CD4-positive, CD25-positive, alpha-beta regulatory T cell (primary cell): Measurements from ENCODE around the gene ZNF638. TPM values are rescaled to one million over a fixed set of nuclear protein-coding genes. Genes with fewer than 3 reads are reported as not detected.
A peak's percentile ranks its signal among the peaks of the same experiment; 100 is the strongest.
"Not testable (repeated sequence)": the region's sequence is repeated elsewhere in the genome, so short reads cannot be mapped to it uniquely, and the experiment has no call there.

Experiments
- ATAC-seq, 2 donors: fragments of 150-1000 bp; cut with Tn5 transposase; one replicate each; pipeline ENCODE4 v1.10.0; 2021; ENCODE audit warnings: low read depth in 2 of 2, moderate number of reproducible peaks in 2 of 2, moderate library complexity in 1 of 2
- DNase-seq, 3 donors: peaks; one replicate each; pipeline versions ENCODE4 v3.0.0 to v3.0.0-alpha.2; 2012 to 2022; ENCODE audit warnings: mixed read lengths in 1 of 3
- H3K27ac ChIP-seq: one replicate; pipeline ENCODE4 v1.7.0; 2013; ENCODE audit warnings: mild to moderate bottlenecking, low read length; ENCODE audit not compliant: insufficient read depth, poor library complexity, severe bottlenecking
- H3K27me3 ChIP-seq: one replicate; pipeline ENCODE4 v1.7.0; 2013; ENCODE audit warnings: low read length; ENCODE audit not compliant: control insufficient read depth, insufficient read depth
- H3K36me3 ChIP-seq: one replicate; pipeline ENCODE4 v1.7.0; 2013; ENCODE audit warnings: mild to moderate bottlenecking, low read length, moderate library complexity; ENCODE audit not compliant: control insufficient read depth, insufficient read depth
- H3K4me1 ChIP-seq: 2 replicates; pipeline ENCODE4 v1.7.0; 2013; ENCODE audit warnings: mild to moderate bottlenecking, low read length; ENCODE audit not compliant: insufficient read depth, control insufficient read depth, poor library complexity, severe bottlenecking
- H3K4me3 ChIP-seq: one replicate; pipeline ENCODE4 v1.7.0; 2013; ENCODE audit warnings: low read depth, mild to moderate bottlenecking, low read length, moderate library complexity
- H3K9me3 ChIP-seq, 2 experiments: 1 replicate in 1 of 2; 2 replicates in 1 of 2; pipeline ENCODE4 v1.7.0; 2013; ENCODE audit warnings: low read length in 2 of 2, mild to moderate bottlenecking in 1 of 2, moderate library complexity in 1 of 2; ENCODE audit not compliant: control insufficient read depth in 2 of 2
- H3K27ac Mint-ChIP-seq, 3 donors: one replicate each; pipeline ENCODE4 v1.8.0; 2020 to 2022; ENCODE audit warnings: mild to moderate bottlenecking in 3 of 3, mixed read lengths in 3 of 3, moderate library complexity in 2 of 3
- H3K27me3 Mint-ChIP-seq: one replicate; pipeline ENCODE4 v1.8.0; 2022; ENCODE audit warnings: mild to moderate bottlenecking, mixed read lengths
- H3K36me3 Mint-ChIP-seq: one replicate; pipeline ENCODE4 v1.8.0; 2020; ENCODE audit warnings: mixed read lengths
- H3K4me1 Mint-ChIP-seq, 4 donors: one replicate each; pipeline ENCODE4 v1.8.0; 2020 to 2022; ENCODE audit warnings: mixed read lengths in 4 of 4, mild to moderate bottlenecking in 1 of 4
- H3K4me3 Mint-ChIP-seq, 4 donors: one replicate each; pipeline ENCODE4 v1.8.0; 2020 to 2022; ENCODE audit warnings: mild to moderate bottlenecking in 4 of 4, mixed read lengths in 4 of 4, moderate library complexity in 3 of 4
- H3K9me3 Mint-ChIP-seq, 7 donors: one replicate each; pipeline ENCODE4 v1.8.0; 2020 to 2022; ENCODE audit warnings: mixed read lengths in 7 of 7, mild to moderate bottlenecking in 3 of 7, moderate library complexity in 2 of 7
- polyA plus RNA-seq, 4 donors: library from polyadenylated mRNA; unstranded; fragments of 300-500 nt; fragmentation: Illumina TruSeq; gene quantifications; one replicate each; pipeline ENCODE4 v1.2.3, GENCODE V29; 2021
- total RNA-seq: library from RNA; stranded (reverse); gene quantifications from one replicate; pipeline ENCODE4 v1.2.3, GENCODE V29; 2022

The ZNF638 gene
- total and polyA plus RNA-seq, 5 donors from 2014 or later: 32.6 to 119 (median 36.4) TPM

- Mint-ChIP-seq H3K36me3 (peaks cover 40% of the 10 kb centered on the region), H3K27ac (peak overlapping the region in 1 of 3 donors; percentile 40)
Measured at GRCh38 chr2:71422786-71423185, 91.2 kb downstream of the ZNF638 start.

GRCh38 chr2:71423817-71424420 is 92.3 kb downstream of the ZNF638 start:
- Histone ChIP-seq H3K9me3 (no peaks in the 10 kb centered on the region), H3K36me3 (peaks cover 57% of the 10 kb centered on the region), H3K4me1 (no peaks in the 10 kb centered on the region), H3K27ac (no peak overlapping the region), H3K27me3 (no peaks in the 10 kb centered on the region), H3K4me3 (no peak overlapping the region)
- DNase-seq: no peak
- peaks cover 45% of the 10 kb centered on the region for H3K36me3 Mint-ChIP-seq
- H3K9me3 Mint-ChIP-seq: no peaks in the 10 kb centered on the region
- H3K4me3 Mint-ChIP-seq: no peak overlapping the region
- peak overlapping the region in 2 of 3 donors; percentile 52 to 59 for H3K27ac Mint-ChIP-seq
- H3K4me1 Mint-ChIP-seq: peaks cover 12 to 19% (median 15%) of the 10 kb centered on the region in 4 donors
- ATAC-seq: no peak
- H3K27me3 Mint-ChIP-seq: no peaks in the 10 kb centered on the region

More at GRCh38 chr2:71422786-71423185, 91.2 kb downstream of the ZNF638 start:
- Histone ChIP-seq H3K9me3 (no peaks in the 10 kb centered on the region), H3K27me3 (no peaks in the 10 kb centered on the region), H3K27ac (no peak overlapping the region), H3K36me3 (peaks cover 49% of the 10 kb centered on the region), H3K4me1 (peaks cover 2% of the 10 kb centered on the region), H3K4me3 (no peak overlapping the region)
- Mint-ChIP-seq H3K27me3 (no peaks in the 10 kb centered on the region), H3K4me3 (no peak overlapping the region), H3K4me1 (peaks cover 16 to 21% (median 17%) of the 10 kb centered on the region in 4 donors), H3K9me3 (no peaks in the 10 kb centered on the region)
- ATAC-seq (no peak), DNase-seq (no peak)

GRCh38 chr2:71426721-71427120 is 95.1 kb downstream of the ZNF638 start:
- Mint-ChIP-seq H3K4me3 (no peak overlapping the region), H3K4me1 (peaks cover 2 to 11% (median 8%) of the 10 kb centered on the region in 4 donors), H3K36me3 (peaks cover 57% of the 10 kb centered on the region), H3K27me3 (no peaks in the 10 kb centered on the region), H3K9me3 (no peaks in the 10 kb centered on the region), H3K27ac (peak overlapping the region in 1 of 3 donors; percentile 24)
- ATAC-seq: no peak
- DNase-seq: no peak
- H3K27me3 ChIP-seq: no peaks in the 10 kb centered on the region
- H3K4me1 ChIP-seq: no peaks in the 10 kb centered on the region
- peaks cover 69% of the 10 kb centered on the region for H3K36me3 ChIP-seq
- H3K4me3 ChIP-seq: no peak overlapping the region
- no peaks in the 10 kb centered on the region for H3K9me3 ChIP-seq
- H3K27ac ChIP-seq: no peak overlapping the region

GRCh38 chr2:71428472-71429383 is 97.1 kb downstream of the ZNF638 start:
- H3K9me3 ChIP-seq: no peaks in the 10 kb centered on the region
- Mint-ChIP-seq H3K4me3 (no peak overlapping the region), H3K4me1 (peaks cover 0 to 5% (median 4%) of the 10 kb centered on the region in 4 donors), H3K27me3 (no peaks in the 10 kb centered on the region), H3K36me3 (peaks cover 59% of the 10 kb centered on the region), H3K9me3 (no peaks in the 10 kb centered on the region), H3K27ac (peak overlapping the region in 1 of 3 donors; percentile 59)
- peaks cover 78% of the 10 kb centered on the region for H3K36me3 ChIP-seq
- no peaks in the 10 kb centered on the region for H3K4me1 ChIP-seq
- no peak overlapping the region for H3K4me3 ChIP-seq
- no peak for ATAC-seq
- no peak for DNase-seq
- no peaks in the 10 kb centered on the region for H3K27me3 ChIP-seq
- H3K27ac ChIP-seq: no peak overlapping the region

GRCh38 chr2:71445142-71445541 is 113.6 kb downstream of the ZNF638 start:
- not testable (repeated sequence) for H3K36me3 ChIP-seq, H3K9me3 ChIP-seq, H3K27me3 ChIP-seq, H3K4me1 Mint-ChIP-seq, H3K27me3 Mint-ChIP-seq, H3K4me3 ChIP-seq, H3K27ac ChIP-seq, H3K4me1 ChIP-seq, H3K9me3 Mint-ChIP-seq, ATAC-seq, DNase-seq
- Mint-ChIP-seq H3K4me3 (peak overlapping the region in 1 of 4 donors; percentile 39), H3K27ac (peak overlapping the region in 1 of 3 donors; percentile 89), H3K36me3 (peaks cover 10% of the 10 kb centered on the region)

- Histone ChIP-seq H3K27me3 (no peaks in the 10 kb centered on the region), H3K27ac (no peak overlapping the region), H3K9me3 (no peaks in the 10 kb centered on the region), H3K36me3 (no peaks in the 10 kb centered on the region), H3K4me1 (no peaks in the 10 kb centered on the region), H3K4me3 (no peak overlapping the region)
- peaks cover 0 to 5% (median 4%) of the 10 kb centered on the region in 4 donors for H3K4me1 Mint-ChIP-seq
- no peak for DNase-seq
- peaks cover 0 to 1% (median 0%) of the 10 kb centered on the region in 7 donors for H3K9me3 Mint-ChIP-seq
- peaks cover 4% of the 10 kb centered on the region for H3K27me3 Mint-ChIP-seq
- peaks cover 6% of the 10 kb centered on the region for H3K36me3 Mint-ChIP-seq
- H3K4me3 Mint-ChIP-seq: no peak overlapping the region
- H3K27ac Mint-ChIP-seq: no peak overlapping the region
- no peak for ATAC-seq
Measured at GRCh38 chr2:71446505-71446904, 114.9 kb downstream of the ZNF638 start.

- H3K4me3 Mint-ChIP-seq: no peak overlapping the region
- H3K9me3 Mint-ChIP-seq: peaks cover 0 to 1% (median 0%) of the 10 kb centered on the region in 7 donors
- H3K27me3 ChIP-seq: no peaks in the 10 kb centered on the region
- H3K4me1 Mint-ChIP-seq: peaks cover 6 to 18% (median 10%) of the 10 kb centered on the region in 4 donors
- ATAC-seq (no peak), DNase-seq (no peak)
- peaks cover 20% of the 10 kb centered on the region for H3K27me3 Mint-ChIP-seq
- H3K27ac Mint-ChIP-seq: no peak overlapping the region
- no peak overlapping the region for H3K4me3 ChIP-seq
- H3K36me3 Mint-ChIP-seq: no peaks in the 10 kb centered on the region
- no peak overlapping the region for H3K27ac ChIP-seq
- H3K4me1 ChIP-seq: peaks cover 19% of the 10 kb centered on the region
- no peaks in the 10 kb centered on the region for H3K9me3 ChIP-seq
- no peaks in the 10 kb centered on the region for H3K36me3 ChIP-seq
Measured at GRCh38 chr2:71449343-71449742, 117.8 kb downstream of the ZNF638 start.
